HG02623 (cell line): Measurements from ENCODE around the gene A3GALT2.

Source experiments
- ATAC-seq: cut with Tn5 transposase; IDR thresholded peaks from one replicate; pipeline ENCODE4 v1.9.1; 2021; ENCODE audit warnings: moderate library complexity; ENCODE audit not compliant: unreplicated experiment

The A3GALT2 gene

DNA sequence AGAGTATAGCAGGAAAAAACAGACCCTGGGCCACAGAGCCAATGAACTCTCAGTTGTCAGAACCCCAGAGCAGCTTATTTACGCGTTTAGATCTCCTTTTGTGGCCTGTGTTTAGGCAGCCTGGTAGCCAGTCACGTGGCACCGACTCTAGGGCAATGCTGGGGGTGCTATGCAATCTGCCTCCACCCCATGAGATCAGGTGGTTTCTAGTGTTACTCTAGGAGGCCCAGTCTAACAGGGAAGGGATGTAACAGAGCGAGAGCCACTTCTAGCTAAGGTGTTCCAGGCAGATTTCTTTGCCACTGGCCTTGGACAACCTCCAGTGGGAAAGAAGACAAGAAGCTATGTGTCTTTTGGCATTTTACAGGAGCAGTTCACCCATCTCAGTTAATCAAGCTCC, 12.0 kb upstream of the A3GALT2 start:
- ATAC-seq, result no peak

DNA sequence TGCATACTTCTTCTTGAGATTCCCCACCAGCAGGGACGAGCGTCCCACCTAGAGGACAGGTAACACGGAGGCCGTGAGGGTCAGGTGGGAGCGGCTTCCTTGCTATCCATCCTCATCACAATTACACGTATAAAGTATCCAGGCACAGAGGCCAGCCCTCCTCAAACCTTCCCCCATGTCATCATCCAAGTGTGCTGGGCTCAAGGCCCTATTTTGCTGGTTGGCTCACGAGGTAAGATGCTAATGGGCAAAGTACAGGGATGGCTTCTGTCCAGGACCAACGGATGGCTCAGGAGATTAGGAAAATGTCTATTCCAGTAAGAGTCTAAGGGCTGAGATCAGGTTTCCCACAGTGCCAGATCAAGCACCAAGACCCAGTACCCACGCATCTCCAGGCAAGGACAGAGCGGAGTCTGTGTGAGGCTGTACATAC, 11.5 kb upstream of the A3GALT2 start:
- ATAC-seq, result no peak

DNA sequence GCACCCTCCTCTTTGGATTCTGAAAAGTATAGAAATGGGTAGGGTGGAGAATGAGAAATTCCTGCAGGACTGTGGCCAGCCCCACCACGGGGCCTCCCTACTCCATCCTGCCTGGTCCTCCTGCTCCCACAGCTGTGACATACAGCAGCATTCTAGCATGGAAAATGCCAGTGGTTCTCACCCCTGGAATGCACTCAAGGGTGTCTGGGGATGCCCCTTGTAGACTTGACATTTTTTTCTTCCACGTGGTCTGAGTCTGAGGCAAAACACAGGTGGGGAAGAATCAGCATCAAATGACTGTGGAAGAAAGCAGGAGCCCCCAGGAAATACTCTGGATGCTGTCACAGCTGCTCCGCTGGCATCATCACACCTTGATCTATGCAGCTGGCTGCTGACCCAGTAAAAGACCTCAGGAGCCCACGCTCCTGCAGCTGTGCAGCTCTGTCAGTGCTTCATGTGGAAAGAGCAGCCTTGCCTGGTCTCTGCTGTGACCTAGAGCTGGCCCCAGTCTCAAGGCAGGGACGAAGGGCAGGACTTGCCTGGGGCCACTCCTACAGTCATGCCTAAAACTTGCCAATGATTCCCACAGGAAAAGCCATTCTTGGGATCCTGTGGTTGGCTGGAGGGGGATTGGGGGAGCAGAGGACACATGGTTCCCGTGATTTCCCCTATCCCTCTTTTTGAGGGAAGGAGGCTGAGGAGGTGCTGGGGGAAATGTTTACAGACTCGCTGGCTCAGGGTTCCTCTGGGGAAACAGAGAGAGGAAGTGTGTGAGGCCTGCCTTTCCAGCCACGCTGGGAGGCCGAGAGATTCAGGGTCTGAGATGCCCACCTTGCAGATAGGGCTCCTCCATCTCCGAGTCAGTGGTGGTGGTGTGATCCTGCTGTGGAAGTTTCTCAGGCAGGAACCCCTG, 10.8 kb upstream of the A3GALT2 start:
- no peak for ATAC-seq

- ATAC-seq, result no peak
Measured at GRCh38 chr1:33330906-33331305, 10.0 kb upstream of the A3GALT2 start.

DNA sequence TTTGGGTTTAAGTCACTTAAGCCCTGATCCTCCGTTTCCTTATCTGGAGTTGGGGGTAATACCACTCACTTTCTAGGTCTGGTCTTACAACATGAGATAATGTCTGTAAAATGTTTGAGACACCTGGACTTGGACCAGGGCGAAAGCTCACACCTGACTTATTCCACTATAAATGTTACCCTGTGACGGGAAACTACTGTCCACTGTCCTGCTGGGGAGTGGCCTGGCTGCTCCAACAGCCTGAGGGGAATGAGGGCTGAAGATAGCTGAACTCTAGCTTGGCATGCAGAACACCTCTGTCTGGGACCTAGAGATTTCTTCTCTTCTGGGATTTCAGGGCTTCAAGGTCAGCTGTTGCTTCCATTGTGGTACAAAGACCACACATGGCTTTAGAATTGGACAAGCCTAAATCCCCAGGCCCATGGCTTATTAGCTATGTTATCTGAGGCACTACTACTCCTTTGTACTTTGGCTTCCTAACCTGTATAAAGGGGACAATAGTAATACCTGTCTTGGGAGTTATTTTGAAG, 9.5 kb upstream of the A3GALT2 start:
- no peak for ATAC-seq

DNA sequence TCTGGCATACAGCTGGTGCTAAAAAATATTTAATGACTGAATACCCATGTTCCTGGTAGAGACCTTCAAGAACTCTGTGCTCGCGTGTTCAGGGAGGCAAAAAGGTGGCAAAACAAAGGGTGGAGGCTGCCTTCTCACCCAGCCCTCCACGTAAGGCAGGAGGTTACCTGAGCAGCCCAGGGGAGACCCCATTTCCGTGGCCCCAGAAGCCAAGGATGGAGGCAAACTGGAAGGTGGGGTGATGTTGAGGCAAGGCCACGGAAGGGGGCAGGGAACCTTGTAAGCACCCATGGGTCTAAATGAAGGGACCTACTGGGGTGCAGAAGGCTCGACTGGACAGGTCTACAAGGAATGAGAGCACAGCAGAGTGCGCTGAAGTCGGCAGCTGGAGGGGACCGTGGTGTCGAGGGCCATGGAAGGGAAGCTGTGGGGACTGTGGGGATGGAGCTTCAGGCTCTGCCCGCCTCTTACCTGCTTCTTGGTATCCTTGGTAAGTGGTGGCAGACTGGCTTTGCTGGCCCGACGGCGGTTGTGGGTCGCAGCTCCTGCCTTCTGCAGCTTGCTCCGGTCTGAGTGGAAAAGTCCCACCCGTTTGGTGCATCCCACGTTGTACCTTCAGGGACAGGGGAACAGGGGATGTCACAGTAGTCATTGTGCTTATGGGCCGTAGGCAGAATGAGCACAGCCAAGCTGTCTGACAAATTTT, 8.9 kb upstream of the A3GALT2 start:
- no peak for ATAC-seq

GRCh38 chr1:33328817-33329216, 7.9 kb upstream of the A3GALT2 start:
- ATAC-seq, result no peak

GRCh38 chr1:33327587-33328325, 6.9 kb upstream of the A3GALT2 start:
- ATAC-seq, result no peak

GRCh38 chr1:33326785-33327184, 5.9 kb upstream of the A3GALT2 start:
- no peak for ATAC-seq

DNA sequence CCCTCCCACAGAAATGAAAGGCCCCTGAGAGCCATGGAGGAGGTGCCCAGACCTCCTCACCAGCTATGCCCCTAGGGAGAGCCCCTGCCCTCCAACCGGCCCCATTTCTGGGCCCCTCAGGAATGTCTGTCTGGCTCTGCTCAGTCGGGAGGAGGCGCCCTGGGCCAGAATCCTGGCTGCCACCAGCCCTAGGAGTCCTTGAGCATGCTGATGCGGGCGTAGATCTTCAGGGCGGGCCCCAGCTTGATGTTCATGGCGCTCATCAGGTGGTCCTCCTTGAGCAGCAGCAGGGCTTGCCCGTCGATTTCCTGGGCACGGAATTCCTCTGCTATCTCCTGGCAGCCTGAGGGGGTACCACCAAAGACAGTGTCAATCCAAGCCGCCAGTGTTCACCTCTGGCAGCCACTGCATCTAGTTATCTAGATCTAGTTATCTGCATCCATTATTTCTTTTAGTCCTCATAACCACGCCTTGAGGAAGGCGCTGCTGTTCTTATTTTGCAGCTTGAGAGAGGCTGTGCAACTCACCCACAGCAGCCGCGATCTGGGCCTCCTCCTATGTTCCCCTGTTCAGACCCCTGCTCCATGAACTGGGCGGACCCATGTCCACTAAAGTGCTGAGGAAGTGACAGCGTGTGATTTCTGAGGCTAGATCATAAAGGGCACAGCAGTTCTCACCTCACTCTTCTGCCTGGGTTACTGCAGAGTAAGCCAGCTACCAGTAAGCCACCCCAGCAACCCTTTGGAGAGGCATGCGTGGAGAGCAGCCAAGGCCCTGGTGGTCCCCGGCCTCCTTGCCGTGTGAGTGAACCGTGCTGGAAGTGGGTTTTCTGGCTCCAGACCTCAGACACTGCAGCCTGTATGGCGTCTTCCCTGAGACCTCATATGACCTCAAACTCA, 4.0 kb upstream of the A3GALT2 start:
- no peak for ATAC-seq

DNA sequence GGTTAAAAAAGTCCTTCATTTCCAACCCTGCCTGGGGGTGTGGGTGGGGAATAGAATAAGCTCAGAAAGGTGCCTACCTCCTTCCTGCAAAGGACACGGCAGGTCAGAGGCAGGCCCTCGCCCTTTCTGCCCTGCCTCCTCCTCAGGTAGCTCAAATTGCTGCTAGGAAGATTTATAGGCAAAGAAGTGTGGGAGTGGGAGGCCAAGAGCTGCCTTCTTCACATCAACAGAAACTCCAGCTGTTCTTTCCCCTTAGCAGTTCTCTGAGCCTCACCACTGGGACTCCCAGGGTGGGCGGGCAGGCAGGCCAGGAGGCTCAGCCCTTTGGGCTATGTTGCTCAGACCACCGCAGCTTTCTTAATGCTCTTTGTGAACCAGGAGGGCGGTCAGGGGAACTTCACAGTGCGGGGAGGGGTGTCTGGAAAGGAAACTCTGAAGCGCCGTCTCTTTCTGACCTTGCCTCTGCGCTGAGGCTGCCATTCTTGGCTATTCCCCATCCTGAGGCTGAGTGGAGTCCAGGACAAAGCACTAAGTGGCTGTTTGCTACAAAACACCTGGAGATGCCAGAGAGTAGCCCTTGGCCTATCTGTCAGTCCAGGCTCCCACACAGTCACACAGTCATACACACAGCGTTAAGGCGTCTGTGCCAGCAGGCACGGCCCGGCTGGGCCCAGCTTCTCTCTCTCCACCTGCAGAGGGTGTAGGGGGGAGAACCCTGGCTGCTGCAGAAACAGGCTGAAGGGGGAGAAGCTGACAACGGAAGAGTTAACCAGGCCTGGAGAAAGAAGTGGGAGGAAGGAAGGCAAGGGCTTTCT, 3.0 kb upstream of the A3GALT2 start:
- ATAC-seq, result no peak

GRCh38 chr1:33322870-33323585, 2.1 kb upstream of the A3GALT2 start:
- ATAC-seq, result no peak

GRCh38 chr1:33322109-33322508, 1.2 kb upstream of the A3GALT2 start:
- ATAC-seq, result no peak

- ATAC-seq, result no peak
Measured at GRCh38 chr1:33321178-33321577, 280 bp upstream of the A3GALT2 start.

DNA sequence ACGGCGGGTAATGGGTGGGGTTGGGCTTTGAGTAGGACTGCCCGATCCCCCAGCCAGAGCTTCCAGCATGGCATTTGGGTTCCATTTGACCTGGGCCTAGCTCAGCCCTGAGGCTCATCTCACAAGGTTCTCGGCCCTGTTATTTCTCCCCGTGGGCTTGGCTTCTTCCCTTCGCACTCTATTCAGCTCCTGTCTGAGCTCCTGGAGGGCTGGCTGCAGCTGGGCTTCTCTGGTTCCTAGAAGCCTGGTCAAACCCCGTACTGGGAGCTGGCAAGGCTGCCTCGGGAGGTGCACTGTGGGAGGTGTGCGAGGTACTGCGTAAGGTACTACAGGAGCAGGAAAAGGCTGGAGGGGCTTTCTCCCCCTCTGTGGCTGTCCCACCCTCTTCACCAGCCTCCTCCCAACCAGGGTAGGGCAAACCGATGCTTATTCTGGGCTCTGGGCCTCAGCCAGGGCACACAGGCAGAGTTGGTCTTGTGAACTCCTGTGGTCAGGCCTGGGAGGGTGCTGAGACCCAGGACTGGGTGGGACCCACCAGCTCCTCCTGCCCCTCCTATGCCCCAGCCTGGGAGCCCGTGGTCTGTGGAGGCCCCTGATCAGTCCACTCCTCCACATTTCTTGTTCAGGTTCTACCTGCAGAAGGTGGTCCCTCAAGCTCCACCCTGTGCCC, 814 bp downstream of the A3GALT2 start:
- no peak for ATAC-seq

DNA sequence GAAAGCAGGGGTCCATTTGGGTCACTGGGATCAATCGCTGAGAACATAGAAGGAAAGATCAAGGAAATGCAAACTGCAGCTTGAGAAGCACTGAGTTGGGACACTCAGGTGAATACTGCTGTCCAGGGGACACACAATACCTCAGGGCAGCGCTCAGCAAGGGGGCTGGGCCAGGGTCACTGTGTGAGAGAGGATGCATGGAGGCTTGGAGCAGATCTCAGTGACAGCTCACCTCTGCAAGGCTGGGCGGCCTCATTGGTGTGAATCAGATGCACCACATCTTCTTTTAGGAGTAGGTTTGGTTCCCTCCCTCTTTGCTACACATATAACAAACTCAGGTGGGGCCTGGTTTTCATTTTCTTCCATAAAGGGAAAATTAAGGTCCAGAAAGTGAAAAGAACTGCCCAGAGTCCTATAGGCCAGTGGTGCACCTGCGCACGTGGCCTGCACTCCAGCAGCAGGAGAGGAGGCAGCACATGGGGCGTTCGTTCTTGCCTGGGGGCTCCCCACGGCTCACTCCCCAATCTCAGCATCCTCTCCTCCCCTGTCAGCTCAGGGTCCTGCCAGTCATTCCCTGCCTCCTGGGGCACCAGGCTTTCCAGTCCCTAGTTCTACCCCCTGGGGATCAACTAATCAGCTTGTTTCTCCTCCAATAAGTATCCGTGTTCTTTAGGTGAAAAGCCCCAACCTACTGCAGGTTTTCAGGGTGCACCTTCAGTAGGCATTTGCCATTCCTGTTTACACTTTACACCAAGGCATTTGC, 1.5 kb downstream of the A3GALT2 start:
- ATAC-seq, result no peak

- ATAC-seq, result no peak
Measured at GRCh38 chr1:33317946-33318345, 3.0 kb downstream of the A3GALT2 start.
